ENCODE measurements around the gene PFN2.

GRCh38 chr3:149933858-149934257 lies 36.8 kb downstream of the PFN2 start:
- TF ChIP-seq POLR2A (IDR thresholded peaks at IDR 0.05) (no peak), CTCF (IDR thresholded peaks at IDR 0.05 in 8 of 11, conservative IDR thresholded peaks at IDR 0.05 in 3 of 11) (no peak), POLR2AphosphoS5 (IDR thresholded peaks at IDR 0.05) (no peak)
